ENCODE measurements around the gene SEPSECS. TPM values are rescaled to one million over a fixed set of nuclear protein-coding genes. Genes with fewer than 3 reads are reported as not detected.

The SEPSECS gene
- total RNA-seq, 1 experiment from 2014 or later: 7.3 TPM

DNA sequence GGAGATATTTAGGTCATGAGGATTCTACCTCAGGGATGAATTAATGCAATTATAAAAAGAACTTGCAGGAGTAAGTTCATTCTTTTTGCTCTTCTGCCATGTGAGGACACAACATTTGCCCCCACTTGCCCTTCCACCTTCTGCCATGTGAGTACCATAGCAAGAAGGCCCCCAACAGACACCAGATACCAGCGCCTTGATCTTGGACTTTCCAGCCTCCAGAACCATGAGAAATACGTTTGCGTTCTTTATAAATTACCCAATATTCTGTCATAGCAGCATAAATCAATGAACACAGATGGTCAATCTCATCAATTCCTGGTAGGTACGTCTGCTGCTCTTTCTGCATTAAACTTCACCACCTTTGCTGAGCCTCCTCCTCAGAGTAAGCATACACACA lies 5.7 kb upstream of the SEPSECS start:
- Histone ChIP-seq H3K4me3 (ENCODE audit: insufficient read depth, low read depth, low read length) (no peak overlapping the region), H3K27me3 (ENCODE audit: control insufficient read depth, insufficient read depth, low read length) (no peaks in the 10 kb centered on the region), H3K36me3 (replicated peaks; ENCODE audit: control insufficient read depth, insufficient read depth, low read length) (no peaks in the 10 kb centered on the region)
- DNase-seq: no peak

DNA sequence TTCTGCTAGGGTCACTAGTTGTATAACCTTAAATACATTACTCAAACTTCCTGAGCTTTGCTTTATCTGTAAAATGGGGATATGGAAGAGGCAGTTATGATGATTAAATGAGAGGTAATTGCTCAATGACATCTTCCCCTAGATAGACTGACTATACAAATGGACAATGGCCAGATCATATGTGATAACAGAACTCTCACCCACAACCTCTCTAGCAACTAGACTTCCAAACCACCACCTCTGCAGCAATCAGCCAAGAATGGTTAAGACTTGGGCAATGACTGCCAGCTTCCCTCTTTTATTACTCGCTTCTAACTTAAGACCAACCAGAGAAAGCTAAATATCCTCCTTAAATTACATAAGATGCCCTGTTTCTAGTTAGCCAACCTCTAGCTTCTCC lies 2.9 kb upstream of the SEPSECS start:
- Histone ChIP-seq H3K27me3 (ENCODE audit: control insufficient read depth, insufficient read depth, low read length) (no peaks in the 10 kb centered on the region), H3K4me3 (ENCODE audit: insufficient read depth, low read depth, low read length) (no peak overlapping the region), H3K36me3 (replicated peaks; ENCODE audit: control insufficient read depth, insufficient read depth, low read length) (no peaks in the 10 kb centered on the region)
- DNase-seq: no peak

DNA sequence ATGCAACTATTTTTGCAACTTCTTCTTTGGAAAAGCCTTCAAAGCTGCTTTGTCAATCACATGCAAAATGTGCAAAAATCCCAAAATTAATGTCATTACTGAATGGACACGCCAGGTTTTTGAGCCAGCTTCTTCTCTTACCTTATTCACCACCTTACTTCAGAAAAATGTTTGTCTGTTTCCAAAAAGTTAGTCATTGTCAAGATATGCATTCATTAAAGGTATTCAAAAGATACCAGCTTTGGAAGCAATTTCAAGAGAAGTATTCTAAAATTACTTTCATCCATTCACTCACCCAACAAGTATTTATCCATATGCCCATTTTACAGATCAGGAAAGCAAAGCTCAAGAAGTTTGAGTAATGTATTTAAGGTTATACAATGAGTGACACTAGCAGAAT lies 2.3 kb upstream of the SEPSECS start:
- no peaks in the 10 kb centered on the region for H3K27me3 ChIP-seq (ENCODE audit: control insufficient read depth, insufficient read depth, low read length)
- H3K36me3 ChIP-seq (replicated peaks; ENCODE audit: control insufficient read depth, insufficient read depth, low read length): no peaks in the 10 kb centered on the region
- H3K4me3 ChIP-seq (ENCODE audit: insufficient read depth, low read depth, low read length): no peak overlapping the region
- DNase-seq: no peak

DNA sequence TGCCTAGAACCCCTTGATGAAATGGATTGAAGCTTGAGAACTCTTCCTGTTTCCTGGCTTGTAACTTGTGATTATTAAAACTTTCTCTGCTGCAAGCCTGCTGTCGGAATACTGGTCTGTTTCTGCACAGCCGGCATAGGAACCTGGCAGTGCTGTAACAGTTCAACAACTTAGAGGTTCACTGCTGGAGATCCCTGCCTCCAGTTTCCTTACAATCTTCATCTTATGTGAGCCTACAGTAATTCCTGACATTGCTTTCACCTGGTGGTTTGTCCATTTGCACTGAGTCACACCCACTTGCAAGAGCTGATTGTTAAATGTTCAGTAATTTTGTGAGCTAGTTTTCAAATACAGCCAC lies 1.3 kb upstream of the SEPSECS start:
- no peak for DNase-seq
- no peaks in the 10 kb centered on the region for H3K36me3 ChIP-seq (replicated peaks; ENCODE audit: control insufficient read depth, insufficient read depth, low read length)
- H3K4me3 ChIP-seq (ENCODE audit: insufficient read depth, low read depth, low read length): no peak overlapping the region
- H3K27me3 ChIP-seq (ENCODE audit: control insufficient read depth, insufficient read depth, low read length): no peaks in the 10 kb centered on the region

DNA sequence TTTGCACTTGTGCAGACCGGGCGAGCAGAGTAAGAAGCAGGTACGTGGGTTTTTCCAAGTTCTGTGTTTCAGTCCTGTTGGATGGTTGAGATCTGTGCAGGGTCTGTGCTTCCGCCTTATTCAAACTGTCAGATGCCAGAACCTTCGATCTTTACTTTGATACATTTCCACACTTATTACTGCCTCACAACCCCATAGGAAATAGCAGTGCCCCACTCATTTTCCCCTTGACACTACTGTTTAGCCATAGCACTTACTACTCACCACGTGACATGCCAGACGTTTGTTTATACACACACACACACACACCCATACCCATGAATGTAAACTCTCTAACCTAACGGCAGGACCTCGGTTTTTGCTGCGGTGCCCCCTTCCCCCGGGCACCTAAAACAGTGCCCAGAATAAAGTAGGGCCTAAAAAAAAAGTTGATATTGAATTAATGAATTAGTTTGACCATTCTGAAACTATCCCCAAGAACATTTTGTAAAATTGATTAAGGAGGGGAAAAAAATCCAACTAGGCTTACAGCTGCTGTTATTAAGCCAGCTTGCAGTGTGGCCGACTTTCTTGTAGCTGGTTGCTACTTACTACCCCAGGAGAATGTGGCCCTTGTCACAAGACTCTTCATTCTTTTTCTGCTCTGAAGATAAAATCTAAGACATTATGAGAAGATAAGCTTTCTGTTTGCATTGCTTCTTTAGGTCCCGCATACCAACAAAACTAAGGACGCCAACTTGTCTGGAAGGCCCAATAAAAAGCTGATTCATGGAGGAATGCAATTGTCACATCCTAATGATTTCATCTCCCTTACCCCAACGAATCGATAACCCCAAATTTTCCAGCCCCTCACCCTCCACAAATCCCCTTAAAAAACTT lies 704 bp upstream of the SEPSECS start:
- peak overlapping the region; percentile 93 for H3K4me3 ChIP-seq (ENCODE audit: insufficient read depth, low read depth, low read length)
- no peak for DNase-seq
- H3K36me3 ChIP-seq (replicated peaks; ENCODE audit: control insufficient read depth, insufficient read depth, low read length): no peaks in the 10 kb centered on the region
- H3K27me3 ChIP-seq (ENCODE audit: control insufficient read depth, insufficient read depth, low read length): no peaks in the 10 kb centered on the region

DNA sequence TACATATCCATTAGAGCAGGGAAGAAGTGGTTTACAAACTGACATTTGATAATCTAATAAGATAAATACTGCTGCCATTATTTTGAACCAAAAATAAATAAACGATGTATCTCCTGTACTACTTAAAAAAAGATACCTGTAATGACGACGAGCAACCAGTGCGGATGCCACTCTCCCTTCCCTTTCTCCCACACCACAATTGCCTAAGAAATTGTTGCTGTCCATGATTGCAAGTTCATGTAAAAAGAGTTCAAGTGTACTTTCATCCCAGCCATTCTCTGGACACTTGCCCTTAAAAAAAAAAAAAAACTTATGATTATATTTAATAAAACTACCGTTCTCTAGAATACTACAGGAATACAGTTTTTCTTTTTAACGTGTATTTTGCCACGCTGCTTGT lies 1.4 kb downstream of the SEPSECS start:
- no peak overlapping the region for H3K4me3 ChIP-seq (ENCODE audit: insufficient read depth, low read depth, low read length)
- H3K36me3 ChIP-seq (replicated peaks; ENCODE audit: control insufficient read depth, insufficient read depth, low read length): no peaks in the 10 kb centered on the region
- no peaks in the 10 kb centered on the region for H3K27me3 ChIP-seq (ENCODE audit: control insufficient read depth, insufficient read depth, low read length)
- DNase-seq: no peak

DNA sequence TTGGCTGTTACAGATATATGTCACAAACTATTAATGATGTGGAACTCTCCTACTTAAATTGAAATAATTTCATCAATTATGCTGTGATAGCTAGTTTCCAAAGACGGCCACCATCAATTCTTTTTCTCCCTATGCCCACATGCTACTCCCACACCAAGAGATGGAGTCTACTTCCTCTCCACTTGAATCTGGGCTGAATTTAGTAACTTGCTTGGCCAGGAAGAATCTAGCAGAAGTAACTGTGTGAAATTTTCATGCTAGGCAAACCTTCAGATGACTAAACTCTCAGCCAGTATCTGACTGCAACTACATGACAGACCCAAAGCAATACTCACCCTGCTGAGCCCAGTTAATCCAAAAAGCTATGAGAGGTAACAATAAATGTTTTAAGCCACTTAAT lies 3.2 kb downstream of the SEPSECS start:
- Histone ChIP-seq H3K36me3 (replicated peaks; ENCODE audit: control insufficient read depth, insufficient read depth, low read length) (no peaks in the 10 kb centered on the region), H3K4me3 (ENCODE audit: insufficient read depth, low read depth, low read length) (no peak overlapping the region), H3K27me3 (ENCODE audit: control insufficient read depth, insufficient read depth, low read length) (no peaks in the 10 kb centered on the region)
- no peak for DNase-seq

DNA sequence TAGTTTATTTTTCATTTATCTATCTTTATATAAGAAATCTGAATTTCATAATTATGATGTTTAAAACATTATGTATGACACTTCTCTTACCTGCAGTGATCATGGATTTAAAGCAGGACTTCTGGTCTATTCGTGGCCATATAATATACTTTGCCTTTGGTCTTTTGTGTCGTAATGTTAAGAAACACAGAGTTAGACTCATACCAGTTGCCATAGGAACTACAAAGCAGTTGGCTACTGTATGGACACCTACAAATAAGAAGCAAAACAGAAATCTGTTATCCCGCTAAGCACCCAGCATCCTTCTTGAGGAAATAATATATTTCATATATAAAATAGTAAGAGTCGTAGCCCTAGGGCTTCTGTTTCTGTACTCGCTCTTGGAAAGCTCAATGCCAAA lies 4.3 kb downstream of the SEPSECS start:
- Histone ChIP-seq H3K36me3 (replicated peaks; ENCODE audit: control insufficient read depth, insufficient read depth, low read length) (no peaks in the 10 kb centered on the region), H3K4me3 (ENCODE audit: insufficient read depth, low read depth, low read length) (no peak overlapping the region), H3K27me3 (ENCODE audit: control insufficient read depth, insufficient read depth, low read length) (no peaks in the 10 kb centered on the region)
- DNase-seq: no peak

DNA sequence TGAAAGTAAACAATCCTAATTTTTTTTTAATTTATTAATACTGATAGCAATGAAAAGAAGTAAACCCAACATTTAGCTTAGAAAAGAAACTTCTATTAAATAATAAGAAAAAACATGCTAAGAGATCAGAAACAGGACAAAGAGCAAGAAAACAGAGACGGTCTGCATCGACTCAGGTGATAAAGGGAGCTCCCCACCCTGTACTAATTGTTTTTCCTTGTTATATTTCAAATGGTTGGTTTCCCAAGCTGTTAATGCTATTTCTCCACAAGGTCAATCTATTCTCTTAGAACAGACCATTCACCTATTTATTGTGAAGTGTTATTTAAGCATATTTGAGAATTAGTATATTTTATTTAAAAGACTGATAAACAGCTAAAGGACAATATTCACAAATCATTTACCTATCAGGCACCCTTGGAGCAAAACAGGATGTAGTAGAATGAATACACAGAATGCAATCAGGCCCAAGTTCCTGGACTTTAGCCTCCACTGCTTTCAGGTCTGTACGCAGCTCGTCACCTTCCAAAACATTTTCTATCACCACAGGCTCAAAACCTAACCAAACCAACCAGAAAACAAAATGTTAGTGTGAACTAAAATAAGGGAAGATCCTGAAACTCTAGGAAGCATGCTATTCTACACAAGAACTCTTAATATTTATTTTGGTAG lies 5.5 kb downstream of the SEPSECS start:
- DNase-seq: no peak
- no peaks in the 10 kb centered on the region for H3K36me3 ChIP-seq (replicated peaks; ENCODE audit: control insufficient read depth, insufficient read depth, low read length)
- no peaks in the 10 kb centered on the region for H3K27me3 ChIP-seq (ENCODE audit: control insufficient read depth, insufficient read depth, low read length)
- no peak overlapping the region for H3K4me3 ChIP-seq (ENCODE audit: insufficient read depth, low read depth, low read length)

DNA sequence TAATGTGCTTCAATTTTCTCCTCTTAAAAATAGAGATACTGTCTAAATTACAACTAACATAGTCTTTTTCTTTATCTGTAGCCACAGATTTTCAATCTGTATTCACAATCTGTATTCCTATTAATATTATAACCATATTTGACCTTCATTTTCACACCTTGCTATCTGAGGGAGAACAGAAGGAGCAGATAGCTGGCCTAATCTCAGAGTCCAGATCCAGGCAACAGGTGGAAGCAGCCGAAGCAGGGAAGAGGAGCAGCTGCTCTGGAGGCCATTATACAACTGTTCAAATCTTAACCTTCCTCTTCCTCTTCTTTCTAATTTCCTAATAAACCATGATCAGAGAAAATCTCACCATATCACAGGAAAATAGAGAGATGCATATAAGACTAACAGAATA lies 14.2 kb downstream of the SEPSECS start:
- no peaks in the 10 kb centered on the region for H3K27me3 ChIP-seq (ENCODE audit: control insufficient read depth, insufficient read depth, low read length)
- no peaks in the 10 kb centered on the region; the same call in 1 of the 2 replicates for H3K36me3 ChIP-seq (replicated peaks; ENCODE audit: control insufficient read depth, insufficient read depth, low read length)
- no peak overlapping the region for H3K4me3 ChIP-seq (ENCODE audit: insufficient read depth, low read depth, low read length)
- no peak for DNase-seq

DNA sequence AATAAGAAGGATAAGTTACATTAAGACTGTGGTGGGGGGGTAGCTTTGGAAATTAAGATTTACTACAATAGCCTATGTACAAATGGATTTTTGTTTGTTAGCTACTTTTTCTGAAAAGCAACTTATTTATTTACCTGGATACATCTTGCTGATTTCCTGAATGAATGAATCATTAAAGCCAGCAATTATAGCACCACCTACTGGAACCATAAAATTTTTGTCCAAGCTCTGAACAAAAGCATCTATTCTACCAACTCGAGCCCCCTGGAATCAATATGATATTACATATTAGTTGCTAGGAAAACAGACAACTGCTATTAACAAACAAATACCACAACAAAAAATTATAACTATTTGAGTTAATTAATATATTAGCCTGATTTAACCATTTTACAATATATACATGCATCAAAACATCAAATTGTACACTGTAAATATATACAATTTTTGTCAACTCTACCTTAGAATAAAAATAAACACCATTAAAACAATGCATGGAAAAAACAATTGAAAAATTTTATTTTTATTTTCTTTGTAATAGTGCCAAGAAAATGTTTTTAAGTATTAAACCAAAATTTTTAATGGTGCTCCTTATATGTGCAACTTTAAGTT lies 15.3 kb downstream of the SEPSECS start:
- Histone ChIP-seq H3K27me3 (ENCODE audit: control insufficient read depth, insufficient read depth, low read length) (no peaks in the 10 kb centered on the region), H3K36me3 (replicated peaks; ENCODE audit: control insufficient read depth, insufficient read depth, low read length) (no peaks in the 10 kb centered on the region; the same call in 1 of the 2 replicates), H3K4me3 (ENCODE audit: insufficient read depth, low read depth, low read length) (no peak overlapping the region)
- peak; percentile 28 for DNase-seq

DNA sequence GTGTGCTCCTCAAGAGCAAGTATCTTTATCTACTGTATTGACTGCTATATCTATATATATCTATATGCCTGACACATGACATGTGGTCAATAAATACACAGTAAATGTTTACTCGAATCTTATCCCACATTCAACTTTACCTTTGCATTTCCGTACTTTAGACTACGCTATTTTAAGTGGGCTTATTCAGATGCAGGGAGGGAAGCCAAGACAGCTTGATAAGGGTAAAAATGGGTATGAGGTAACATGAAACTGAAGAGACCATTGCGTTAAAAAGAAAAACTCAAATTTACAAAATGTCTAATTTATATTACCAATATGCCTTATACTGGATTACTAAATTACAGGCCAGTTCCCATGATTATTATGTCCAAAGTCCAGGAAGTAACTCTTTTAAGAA lies 17.8 kb downstream of the SEPSECS start:
- H3K36me3 ChIP-seq (replicated peaks; ENCODE audit: control insufficient read depth, insufficient read depth, low read length): no peaks in the 10 kb centered on the region; the same call in 1 of the 2 replicates
- H3K27me3 ChIP-seq (ENCODE audit: control insufficient read depth, insufficient read depth, low read length): no peaks in the 10 kb centered on the region

DNA sequence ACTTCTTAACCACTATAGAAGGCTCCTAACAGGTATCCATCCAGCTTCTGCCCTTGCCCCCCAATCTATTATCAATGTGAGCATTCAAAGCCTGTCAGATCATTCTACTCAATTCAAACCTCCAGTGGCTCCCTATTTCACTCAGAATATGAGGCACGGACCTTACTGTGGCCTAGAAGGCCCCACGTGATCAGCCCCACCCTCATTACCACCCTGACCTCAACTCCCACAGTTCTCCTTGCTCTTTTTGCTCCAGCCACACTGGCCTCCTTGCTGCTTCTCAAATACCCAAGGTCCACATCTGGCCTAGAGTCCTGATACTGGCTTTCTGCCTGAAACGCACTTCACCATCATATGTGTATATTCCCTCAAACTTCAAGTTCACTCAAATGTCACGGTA lies 18.7 kb downstream of the SEPSECS start:
- Histone ChIP-seq H3K27me3 (ENCODE audit: control insufficient read depth, insufficient read depth, low read length) (no peaks in the 10 kb centered on the region), H3K36me3 (replicated peaks; ENCODE audit: control insufficient read depth, insufficient read depth, low read length) (no peaks in the 10 kb centered on the region; the same call in 1 of the 2 replicates), H3K4me3 (ENCODE audit: insufficient read depth, low read depth, low read length) (no peak overlapping the region)
- no peak for DNase-seq

More for the DNA sequence above, 17.8 kb downstream of the SEPSECS start:
- H3K4me3 ChIP-seq (ENCODE audit: insufficient read depth, low read depth, low read length): no peak overlapping the region
- no peak for DNase-seq

DNA sequence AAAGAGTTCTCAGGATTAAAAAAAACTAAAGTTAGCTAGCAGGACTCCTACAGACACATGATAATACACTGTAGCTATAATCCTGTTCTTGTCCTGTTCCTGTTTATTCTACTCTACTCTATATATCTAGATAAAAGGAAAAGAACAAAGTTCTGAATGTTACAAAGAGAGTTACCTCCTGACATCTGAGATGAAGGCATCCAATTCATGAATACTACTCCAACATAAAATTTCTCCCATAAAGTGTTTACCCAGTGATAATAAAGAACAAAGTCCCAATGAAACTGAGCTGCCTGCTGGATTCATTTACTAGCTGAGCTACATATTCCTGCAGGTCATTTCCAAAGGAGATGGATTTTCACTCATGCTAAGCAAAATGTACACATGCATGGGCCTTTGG lies 27.1 kb downstream of the SEPSECS start:
- Histone ChIP-seq H3K36me3 (replicated peaks; ENCODE audit: control insufficient read depth, insufficient read depth, low read length) (no peaks in the 10 kb centered on the region), H3K27me3 (ENCODE audit: control insufficient read depth, insufficient read depth, low read length) (no peaks in the 10 kb centered on the region), H3K4me3 (ENCODE audit: insufficient read depth, low read depth, low read length) (no peak overlapping the region)
- no peak for DNase-seq

DNA sequence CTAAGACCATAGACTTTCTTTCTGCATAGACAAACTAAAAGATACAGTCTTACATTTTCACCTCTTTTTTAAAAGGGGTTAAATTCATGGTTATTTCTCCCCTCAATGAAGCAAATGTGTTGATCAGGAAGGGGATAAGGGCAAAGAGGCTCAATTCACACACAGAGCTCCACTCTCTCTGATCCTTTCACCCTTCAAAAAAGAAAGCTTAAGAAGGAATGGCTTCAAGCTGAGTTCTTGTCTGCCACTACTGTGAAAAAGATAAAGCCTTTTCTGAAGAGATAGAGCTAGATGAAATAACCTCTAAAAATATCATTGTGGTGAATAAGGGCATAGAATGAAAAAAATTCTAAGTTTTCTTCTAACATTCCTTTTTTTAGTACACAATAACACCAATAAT lies 28.3 kb downstream of the SEPSECS start:
- DNase-seq: no peak
- H3K4me3 ChIP-seq (ENCODE audit: insufficient read depth, low read depth, low read length): no peak overlapping the region
- no peaks in the 10 kb centered on the region for H3K27me3 ChIP-seq (ENCODE audit: control insufficient read depth, insufficient read depth, low read length)
- H3K36me3 ChIP-seq (replicated peaks; ENCODE audit: control insufficient read depth, insufficient read depth, low read length): no peaks in the 10 kb centered on the region

All from H7 (cell line).